ENCODE data around the gene RBM44.
A peak's percentile ranks its signal among the peaks of the same experiment; 100 is the strongest.

RBM44 gene

GRCh38 chr2:237860273-237860935, 61.8 kb downstream of the RBM44 start:
- no peak overlapping the region for H3K27ac ChIP-seq (replicated peaks)
- no peak overlapping the region for H3K4me3 ChIP-seq (replicated peaks; ENCODE audit: insufficient read depth, low read length)
- peaks cover 13% of the 10 kb centered on the region for H3K27me3 ChIP-seq (ENCODE audit: insufficient read depth, poor library complexity, severe bottlenecking)
- TF ChIP-seq POLR2AphosphoS5 (IDR thresholded peaks at IDR 0.05; ENCODE audit: low read depth) (no peak; the same call in 1 of the 2 replicates), CTCF (IDR thresholded peaks at IDR 0.05; ENCODE audit: insufficient read depth, low read length) (no peak), GABPA (IDR thresholded peaks at IDR 0.05; ENCODE audit: low read depth) (no peak), REST (IDR thresholded peaks at IDR 0.05; ENCODE audit: insufficient replicate concordance, low read depth) (no peak), SPI1 (IDR thresholded peaks at IDR 0.05; ENCODE audit: borderline replicate concordance, low read depth) (no peak; the same call in 1 of the 2 replicates)
- peak in 1 of 2 experiments; percentile 9 for DNase-seq (ENCODE audit: low read depth in 1 of 2, low spot score in 1 of 2)

DNA sequence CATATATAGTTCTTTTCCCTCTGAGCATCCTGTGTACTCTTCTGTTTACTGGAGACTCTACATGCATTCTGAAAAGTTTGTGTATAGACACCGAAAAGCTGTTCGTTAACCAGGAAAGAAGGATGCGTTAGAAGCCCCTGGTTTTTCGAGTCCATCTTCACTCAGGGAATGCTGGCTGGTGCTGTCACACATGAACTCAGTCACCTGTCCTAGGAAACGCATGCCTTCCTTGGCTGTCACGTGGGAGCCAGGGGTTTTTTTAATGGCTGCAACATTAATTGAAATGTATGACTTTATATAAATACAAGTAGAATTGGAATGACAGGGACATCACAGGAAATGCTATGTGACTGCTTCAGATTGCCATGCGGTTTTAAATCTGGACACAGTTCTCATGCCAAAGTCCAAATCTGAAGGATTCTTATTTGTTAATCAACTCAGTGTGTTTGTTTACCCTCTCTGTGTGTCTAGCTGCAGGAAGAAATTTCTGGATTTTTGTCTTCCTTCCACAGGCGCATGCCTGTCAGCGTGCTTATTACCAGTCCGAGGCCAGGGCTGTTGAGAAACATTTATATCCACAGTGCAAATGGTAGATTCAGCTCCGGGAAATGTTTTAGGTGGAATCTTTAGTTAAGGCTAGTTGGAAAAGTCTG, 63.4 kb downstream of the RBM44 start:
- DNase-seq (ENCODE audit: low read depth in 1 of 2, low spot score in 1 of 2), result no peak
- no peak overlapping the region for H3K27ac ChIP-seq (replicated peaks)
- TF ChIP-seq SPI1 (IDR thresholded peaks at IDR 0.05; ENCODE audit: borderline replicate concordance, low read depth), result no peak
- TF ChIP-seq CTCF (IDR thresholded peaks at IDR 0.05; ENCODE audit: insufficient read depth, low read length), result no peak
- TF ChIP-seq POLR2AphosphoS5 (IDR thresholded peaks at IDR 0.05; ENCODE audit: low read depth), result no peak
- no peak for TF ChIP-seq GABPA (IDR thresholded peaks at IDR 0.05; ENCODE audit: low read depth)
- TF ChIP-seq REST (IDR thresholded peaks at IDR 0.05; ENCODE audit: insufficient replicate concordance, low read depth), result no peak
- no peak overlapping the region for H3K4me3 ChIP-seq (replicated peaks; ENCODE audit: insufficient read depth, low read length)
- peaks cover 11% of the 10 kb centered on the region for H3K27me3 ChIP-seq (ENCODE audit: insufficient read depth, poor library complexity, severe bottlenecking)

- TF ChIP-seq CTCF (IDR thresholded peaks at IDR 0.05; ENCODE audit: insufficient read depth, low read length), result no peak
- no peak for TF ChIP-seq REST (IDR thresholded peaks at IDR 0.05; ENCODE audit: insufficient replicate concordance, low read depth)
- no peak for TF ChIP-seq SPI1 (IDR thresholded peaks at IDR 0.05; ENCODE audit: borderline replicate concordance, low read depth)
- TF ChIP-seq GABPA (IDR thresholded peaks at IDR 0.05; ENCODE audit: low read depth), result no peak
- no peak for TF ChIP-seq POLR2AphosphoS5 (IDR thresholded peaks at IDR 0.05; ENCODE audit: low read depth)
- Histone ChIP-seq H3K27me3 (ENCODE audit: insufficient read depth, poor library complexity, severe bottlenecking) (peaks cover 11% of the 10 kb centered on the region), H3K4me3 (replicated peaks; ENCODE audit: insufficient read depth, low read length) (no peak overlapping the region), H3K27ac (replicated peaks) (no peak overlapping the region)
- no peak for DNase-seq (ENCODE audit: low read depth in 1 of 2, low spot score in 1 of 2)
Observed at GRCh38 chr2:237862528-237862895, 63.9 kb downstream of the RBM44 start.
